Retinal pigment epithelial cell (primary cell): ENCODE data around the gene DPCD.
"Not testable (repeated sequence)": the region's sequence is repeated elsewhere in the genome, so short reads cannot be mapped to it uniquely, and the experiment has no call there.

Experiments used
- DNase-seq: peaks from one replicate; pipeline ENCODE4 v3.0.0-alpha.2; 2010; ENCODE audit warnings: low read depth
- H3K4me3 ChIP-seq: 2 replicates; pipeline ENCODE4 v1.5.1; 2011; ENCODE audit warnings: mild to moderate bottlenecking, low read length, control low read depth, moderate library complexity
- CTCF ChIP-seq: conservative IDR thresholded peaks from 2 replicates; pipeline ENCODE4 v1.5.1; 2011; ENCODE audit warnings: low read depth, low read length, control low read depth, inconsistent platforms

The DPCD gene

GRCh38 chr10:101588879-101589278 lies 758 bp downstream of the DPCD start:
- no peak for DNase-seq
- peak overlapping the region; percentile 69 for H3K4me3 ChIP-seq

GRCh38 chr10:101593331-101593730 lies 5.2 kb downstream of the DPCD start:
- H3K4me3 ChIP-seq, DNase-seq: not testable (repeated sequence)

More at GRCh38 chr10:101588879-101589278, 758 bp downstream of the DPCD start:
- TF ChIP-seq CTCF, result no peak

DNA sequence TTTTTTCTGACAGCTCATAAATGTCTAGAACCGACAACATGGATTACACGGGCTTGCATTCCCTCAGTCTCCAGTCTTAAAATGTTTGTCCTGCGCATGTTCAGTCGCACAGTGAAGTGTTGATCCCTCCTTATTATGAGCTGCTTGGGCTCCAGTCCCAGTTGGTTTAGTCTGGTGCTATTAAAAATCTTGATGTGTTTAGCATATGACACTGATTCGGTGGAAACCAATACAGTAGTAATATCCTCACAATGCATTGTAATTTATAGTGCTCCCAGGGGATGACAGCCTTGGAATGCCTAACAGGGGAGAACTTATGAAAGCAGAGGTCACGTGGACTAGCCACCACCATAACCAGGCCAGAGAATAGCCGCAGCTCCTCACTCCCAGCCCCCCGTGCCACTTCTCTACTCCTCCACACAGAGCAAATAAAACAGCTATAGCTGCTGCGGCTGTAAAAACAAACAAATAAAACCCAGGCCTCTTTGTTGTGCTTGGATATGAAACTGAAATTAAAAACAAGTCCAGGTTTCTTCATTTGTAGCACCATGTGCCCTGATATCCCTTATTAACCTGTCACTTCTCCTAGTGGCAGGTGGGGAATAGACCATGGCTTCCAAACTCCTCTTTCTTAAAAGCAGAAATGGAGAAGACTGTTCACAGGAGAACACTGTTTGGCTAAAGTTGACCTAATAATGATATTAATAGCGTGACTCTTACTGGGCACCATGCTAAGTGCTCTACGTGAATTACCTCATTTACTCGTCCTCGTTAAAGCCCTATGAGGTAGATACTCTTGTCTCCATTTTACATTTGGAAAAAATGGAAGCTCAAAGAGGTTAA lies 7.7 kb downstream of the DPCD start:
- peak; percentile 46 for DNase-seq
- no peak for TF ChIP-seq CTCF
- no peak overlapping the region for H3K4me3 ChIP-seq

DNA sequence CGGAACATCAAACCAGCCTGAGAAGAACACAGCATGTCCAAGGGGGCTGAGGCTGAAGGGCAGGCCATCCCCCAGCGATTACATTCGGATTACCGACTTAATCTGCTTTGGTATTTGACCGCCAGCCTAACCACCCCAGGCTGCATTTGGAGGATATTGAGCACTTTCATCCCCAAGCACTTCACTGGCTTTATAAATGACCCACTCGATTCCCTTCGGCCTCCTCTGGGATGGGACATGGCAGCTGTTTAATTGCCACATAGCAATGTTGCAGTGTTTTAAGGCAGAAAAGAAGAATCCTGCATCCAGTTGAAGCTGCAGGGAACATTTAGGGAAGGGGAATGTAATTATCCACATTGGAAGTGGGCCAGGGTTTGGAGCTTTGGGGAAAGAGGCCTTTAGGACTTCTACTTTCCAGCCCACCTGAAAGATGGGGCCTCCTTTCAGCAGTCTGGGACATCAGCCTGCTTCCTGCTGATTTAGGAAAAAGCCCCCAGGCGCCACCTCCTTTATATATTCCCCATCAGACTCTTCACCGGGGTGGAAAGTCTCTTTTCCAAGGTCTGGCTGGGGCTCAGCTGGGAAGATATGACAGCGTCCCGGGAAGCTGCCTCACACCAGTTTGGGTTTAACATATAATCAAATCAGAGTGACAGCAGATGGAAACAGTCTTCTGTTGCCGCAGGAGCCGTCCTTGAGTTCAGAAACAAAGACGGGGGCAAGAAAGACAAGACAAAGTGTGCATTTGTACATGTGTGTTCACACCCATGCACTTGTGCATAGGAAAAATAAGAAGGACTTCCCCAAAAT lies 9.2 kb downstream of the DPCD start:
- no peak overlapping the region for H3K4me3 ChIP-seq
- TF ChIP-seq CTCF, result no peak
- peak; percentile 54 for DNase-seq

- TF ChIP-seq CTCF, result no peak
- DNase-seq, result no peak
- no peak overlapping the region for H3K4me3 ChIP-seq
These were observed 13.4 kb downstream of the DPCD start for GRCh38 chr10:101601541-101601940.

DNA sequence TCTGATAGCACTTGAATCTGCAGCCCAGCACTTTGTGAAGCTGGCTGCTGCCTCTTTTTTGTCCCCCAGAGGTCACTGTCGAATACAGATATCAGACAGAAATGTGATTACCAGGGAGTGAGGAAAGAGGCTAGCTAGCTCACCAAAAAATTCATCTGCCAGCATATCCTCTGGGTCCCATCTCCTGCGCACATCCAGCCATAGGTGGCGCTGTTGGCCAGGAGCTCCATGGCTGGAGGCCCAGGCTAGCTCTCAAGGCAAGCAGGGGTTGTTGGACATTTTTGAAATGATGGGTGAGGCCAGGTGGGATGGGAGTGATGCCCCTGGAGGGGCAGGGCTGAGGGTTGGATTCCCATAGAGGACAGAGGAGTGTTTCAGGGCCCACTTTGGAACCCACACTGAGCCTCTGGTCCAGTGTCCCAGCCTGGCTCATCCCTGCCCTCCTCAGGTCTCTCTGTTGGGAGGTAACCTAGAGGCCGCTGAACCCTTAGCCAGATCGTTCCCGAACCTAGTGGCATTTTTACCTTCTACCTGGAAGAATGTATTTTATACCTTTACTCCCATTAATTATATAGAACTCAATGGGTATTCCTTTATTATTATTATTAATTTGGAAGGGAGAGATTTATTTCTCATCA lies 14.8 kb downstream of the DPCD start:
- TF ChIP-seq CTCF, result peak; percentile 92
- H3K4me3 ChIP-seq, result no peak overlapping the region
- DNase-seq, result no peak

DNA sequence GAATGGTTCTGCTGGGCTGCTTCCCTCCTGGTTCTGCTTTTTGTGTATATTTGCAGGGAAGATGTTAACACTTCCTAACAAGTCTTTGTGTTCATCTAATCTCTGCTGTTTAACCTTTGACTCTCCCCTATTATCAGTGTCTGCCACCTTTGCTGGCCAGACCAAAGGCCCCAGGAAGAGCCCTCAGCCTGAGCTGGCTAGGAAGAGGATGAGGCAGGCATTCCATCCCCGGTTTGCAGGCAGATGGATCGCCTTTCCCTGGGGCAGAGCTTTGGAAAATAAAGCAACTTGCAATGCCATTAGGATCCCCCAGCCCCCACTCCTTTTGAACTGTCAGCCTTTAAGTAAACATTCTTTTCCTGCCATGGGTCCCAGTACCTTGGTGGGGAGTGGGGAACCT lies 19.0 kb downstream of the DPCD start:
- no peak for DNase-seq
- H3K4me3 ChIP-seq, result no peak overlapping the region
- TF ChIP-seq CTCF, result no peak
